ENCODE measurements around the gene ATP6AP1. TPM values are rescaled to one million over a fixed set of nuclear protein-coding genes. Genes with fewer than 3 reads are reported as not detected.

ATP6AP1 gene
- total RNA-seq, 1 experiment from 2014 or later = 221 TPM

- no peak overlapping the region for H3K4me3 ChIP-seq (ENCODE audit: low read depth in 2 of 2, low read length in 2 of 2)
- intact Hi-C loops (cut with micrococcal nuclease; ENCODE audit: unreplicated experiment) (no loop called here), in situ Hi-C loops (cut with HindIII; ENCODE audit: low pct_unique_long_range_greater_than_20kb, low sequenced_read_pairs) (no loop called here)
- ChIA-PET POLR2A (interaction anchor here (0.5 kb wide), 1 partner anchor 74 kb away, joined by 4 read pairs; no protein-coding TSS in a partner anchor), CTCF (no interaction called here)
- BruUV-seq (replicated peaks) = no TSS peak
- H3K4me1 ChIP-seq (ENCODE audit: control insufficient read depth, insufficient read depth, low read length) = peaks cover 29% of the 10 kb centered on the region
- no peak for DNase-seq (ENCODE audit: low read depth, low spot score)
- ATAC-seq = peak; percentile 4
- peak overlapping the region; percentile 64 for H3K27ac ChIP-seq (ENCODE audit: low read length)
- TF ChIP-seq POLR2AphosphoS5 (IDR thresholded peaks at IDR 0.05; ENCODE audit: low read depth, low read length) (peak; percentile 99), CTCF (IDR thresholded peaks at IDR 0.05) (no peak), TCF7L2 (IDR thresholded peaks at IDR 0.05; ENCODE audit: low read depth, low read length) (no peak), REST (IDR thresholded peaks at IDR 0.05; ENCODE audit: insufficient read depth in 1 of 2, low read depth in 2 of 2, low read length in 1 of 2) (no peak), SIN3A (IDR thresholded peaks at IDR 0.05; ENCODE audit: borderline replicate concordance, insufficient read depth, low read depth, low read length) (peak; percentile 53; the same call in 1 of the 2 replicates)
- no peaks in the 10 kb centered on the region for H3K9me3 ChIP-seq (ENCODE audit: control insufficient read depth, insufficient read depth, low read depth, low read length)
- peaks cover 10% of the 10 kb centered on the region for H3K36me3 ChIP-seq (ENCODE audit: control insufficient read depth, insufficient read depth, low read length)
- no peaks in the 10 kb centered on the region for H3K27me3 ChIP-seq (ENCODE audit: control insufficient read depth, insufficient read depth, low read length)
These were observed 27.3 kb upstream of the ATP6AP1 start for GRCh38 chrX:154401045-154401799.

- Histone ChIP-seq H3K4me3 (ENCODE audit: low read depth in 2 of 2, low read length in 2 of 2) (no peak overlapping the region), H3K9me3 (ENCODE audit: control insufficient read depth, insufficient read depth, low read depth, low read length) (no peaks in the 10 kb centered on the region), H3K4me1 (ENCODE audit: control insufficient read depth, insufficient read depth, low read length) (peaks cover 29% of the 10 kb centered on the region), H3K27me3 (ENCODE audit: control insufficient read depth, insufficient read depth, low read length) (no peaks in the 10 kb centered on the region), H3K27ac (ENCODE audit: low read length) (peak overlapping the region; percentile 64), H3K36me3 (ENCODE audit: control insufficient read depth, insufficient read depth, low read length) (peaks cover 10% of the 10 kb centered on the region)
- DNase-seq (ENCODE audit: low read depth, low spot score) (no peak), ATAC-seq (peak; percentile 13; the same call in 1 of the 2 replicates)
- POLR2A ChIA-PET = interaction anchor here (0.5 kb wide), 1 partner anchor 73 kb away, joined by 4 read pairs; no protein-coding TSS in a partner anchor
- TF ChIP-seq SIN3A (IDR thresholded peaks at IDR 0.05; ENCODE audit: borderline replicate concordance, insufficient read depth, low read depth, low read length) (0 out of 2 replicates have a peak, but pooled peaks have one; percentile 29), TCF7L2 (IDR thresholded peaks at IDR 0.05; ENCODE audit: low read depth, low read length) (no peak), REST (IDR thresholded peaks at IDR 0.05; ENCODE audit: insufficient read depth in 1 of 2, low read depth in 2 of 2, low read length in 1 of 2) (no peak), CTCF (IDR thresholded peaks at IDR 0.05) (no peak)
- in situ Hi-C loops (cut with HindIII; ENCODE audit: low pct_unique_long_range_greater_than_20kb, low sequenced_read_pairs) = no loop called here
- TSS peak; percentile 87 for BruUV-seq (replicated peaks)
- CTCF ChIA-PET = interaction anchor here (0.7 kb wide), 1 partner anchor 585 kb away, joined by 3 read pairs; no protein-coding TSS in a partner anchor
- intact Hi-C loops (cut with micrococcal nuclease; ENCODE audit: unreplicated experiment) = no loop called here
These were observed 26.4 kb upstream of the ATP6AP1 start for GRCh38 chrX:154401918-154402621.
